ENCODE measurements around the gene PSD4. TPM values are rescaled to one million over a fixed set of nuclear protein-coding genes. Genes with fewer than 3 reads are reported as not detected.

The PSD4 gene
- total RNA-seq, 1 donor: 4.7 TPM

DNA sequence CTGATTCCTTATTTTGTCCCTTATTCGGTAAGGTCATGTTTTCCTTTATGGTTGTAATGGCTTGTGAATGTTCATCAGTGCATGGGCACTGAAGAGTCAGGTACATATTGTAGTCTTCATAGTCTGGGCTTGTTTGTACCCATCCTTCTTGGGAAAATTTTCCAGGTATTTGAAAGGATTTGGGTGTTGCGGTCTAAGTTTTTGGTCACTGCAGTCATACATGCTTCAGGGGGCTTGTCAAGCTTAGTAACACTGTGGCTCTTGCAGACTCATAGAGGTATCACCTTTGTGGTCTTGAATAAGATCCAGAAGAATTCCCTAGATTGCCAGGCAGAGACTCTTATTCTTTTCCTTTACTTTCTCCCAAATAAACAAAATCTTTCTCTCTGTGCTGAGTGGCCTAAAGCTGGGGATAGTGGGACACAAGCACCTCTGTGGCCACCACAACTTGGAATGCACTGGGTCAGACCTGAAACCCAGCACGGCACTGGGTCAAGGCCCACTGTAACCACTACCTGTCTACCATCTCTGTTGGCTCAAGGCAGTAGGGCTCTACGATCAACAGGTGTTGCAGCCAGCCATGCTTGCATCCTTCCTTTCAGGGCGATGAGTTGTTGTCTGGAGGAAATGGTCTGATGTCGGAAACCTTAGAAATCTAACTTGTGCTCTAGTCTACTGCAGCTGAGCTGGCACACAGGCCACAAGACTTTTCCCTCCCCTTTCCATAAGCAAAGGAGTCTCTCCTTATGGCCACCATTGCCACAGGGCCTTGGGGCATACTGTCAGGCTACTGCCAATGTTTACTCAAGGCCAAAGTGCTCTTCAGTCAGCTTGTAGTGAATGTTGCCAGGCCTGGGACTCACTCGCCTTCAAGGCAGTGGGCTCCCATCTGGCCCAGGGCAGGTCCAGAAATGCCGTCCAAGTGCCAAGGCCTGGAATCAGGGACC, 24.9 kb upstream of the PSD4 start:
- TF ChIP-seq, protein P1, sequence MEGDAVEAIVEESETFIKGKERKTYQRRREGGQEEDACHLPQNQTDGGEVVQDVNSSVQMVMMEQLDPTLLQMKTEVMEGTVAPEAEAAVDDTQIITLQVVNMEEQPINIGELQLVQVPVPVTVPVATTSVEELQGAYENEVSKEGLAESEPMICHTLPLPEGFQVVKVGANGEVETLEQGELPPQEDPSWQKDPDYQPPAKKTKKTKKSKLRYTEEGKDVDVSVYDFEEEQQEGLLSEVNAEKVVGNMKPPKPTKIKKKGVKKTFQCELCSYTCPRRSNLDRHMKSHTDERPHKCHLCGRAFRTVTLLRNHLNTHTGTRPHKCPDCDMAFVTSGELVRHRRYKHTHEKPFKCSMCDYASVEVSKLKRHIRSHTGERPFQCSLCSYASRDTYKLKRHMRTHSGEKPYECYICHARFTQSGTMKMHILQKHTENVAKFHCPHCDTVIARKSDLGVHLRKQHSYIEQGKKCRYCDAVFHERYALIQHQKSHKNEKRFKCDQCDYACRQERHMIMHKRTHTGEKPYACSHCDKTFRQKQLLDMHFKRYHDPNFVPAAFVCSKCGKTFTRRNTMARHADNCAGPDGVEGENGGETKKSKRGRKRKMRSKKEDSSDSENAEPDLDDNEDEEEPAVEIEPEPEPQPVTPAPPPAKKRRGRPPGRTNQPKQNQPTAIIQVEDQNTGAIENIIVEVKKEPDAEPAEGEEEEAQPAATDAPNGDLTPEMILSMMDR (IDR thresholded peaks at IDR 0.05; ENCODE audit: insufficient read depth, low read depth, low read length): no peak
- DNase-seq (ENCODE audit: low read depth): no peak

DNA sequence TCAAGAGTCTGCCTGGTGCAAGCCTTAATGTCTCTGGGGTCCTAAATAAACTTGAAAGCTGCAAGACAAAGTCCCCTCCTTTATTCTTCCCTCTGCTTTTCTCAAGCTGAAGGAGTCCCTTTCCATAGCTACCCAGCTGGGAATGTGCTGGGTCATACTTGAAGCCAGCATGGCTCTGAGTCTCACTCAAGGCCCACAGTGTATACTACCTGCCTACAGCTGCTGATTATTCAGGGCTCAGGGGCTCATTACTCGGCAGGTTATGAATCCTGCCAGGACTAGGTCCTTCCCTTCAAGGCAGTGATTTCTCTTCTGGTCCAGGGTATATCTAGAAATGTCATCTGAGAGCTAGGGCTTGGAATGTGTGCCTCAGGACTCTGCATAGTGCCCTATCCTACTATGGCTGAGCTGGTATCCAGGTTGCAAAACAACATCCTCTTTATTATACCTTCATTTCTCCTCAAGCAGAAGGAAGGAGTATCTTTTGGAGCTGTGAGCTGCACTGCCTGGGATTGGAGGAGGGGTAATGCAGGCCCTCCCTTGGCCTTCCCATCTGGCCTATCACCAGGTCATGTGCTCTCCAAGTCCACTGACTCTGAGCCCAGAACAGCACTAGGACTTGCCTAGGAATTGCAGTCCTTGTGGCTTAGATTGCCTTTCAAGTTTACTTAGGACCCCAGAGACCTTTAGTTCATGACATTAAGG, 24.1 kb upstream of the PSD4 start:
- DNase-seq (ENCODE audit: low read depth): no peak
- no peak overlapping the region for H3K4me3 ChIP-seq (ENCODE audit: low read depth, low read length)
- TF ChIP-seq, protein P1 (IDR thresholded peaks at IDR 0.05; ENCODE audit: insufficient read depth, low read depth, low read length): no peak

More for the DNA sequence above, 24.9 kb upstream of the PSD4 start:
- H3K4me3 ChIP-seq (ENCODE audit: low read depth, low read length): no peak overlapping the region

DNA sequence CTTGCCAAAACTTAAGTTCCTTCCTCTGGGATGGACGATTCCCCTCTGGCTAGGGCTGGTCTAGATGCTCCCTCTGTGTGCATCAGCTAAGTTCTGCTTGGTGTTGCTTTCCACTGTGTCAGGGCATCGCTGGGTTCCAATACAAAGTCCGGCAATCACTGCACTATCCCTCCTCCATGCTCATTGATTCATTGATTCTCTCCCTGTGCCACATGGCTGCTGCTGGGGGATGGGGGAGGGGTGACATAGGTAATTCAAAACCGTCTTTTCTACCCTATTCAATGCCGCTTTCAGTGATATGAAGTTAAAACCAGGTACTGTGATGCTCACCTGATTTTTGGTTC, 23.5 kb upstream of the PSD4 start:
- TF ChIP-seq, protein P1 (IDR thresholded peaks at IDR 0.05; ENCODE audit: insufficient read depth, low read depth, low read length): no peak
- DNase-seq (ENCODE audit: low read depth): no peak
- no peak overlapping the region for H3K4me3 ChIP-seq (ENCODE audit: low read depth, low read length)

DNA sequence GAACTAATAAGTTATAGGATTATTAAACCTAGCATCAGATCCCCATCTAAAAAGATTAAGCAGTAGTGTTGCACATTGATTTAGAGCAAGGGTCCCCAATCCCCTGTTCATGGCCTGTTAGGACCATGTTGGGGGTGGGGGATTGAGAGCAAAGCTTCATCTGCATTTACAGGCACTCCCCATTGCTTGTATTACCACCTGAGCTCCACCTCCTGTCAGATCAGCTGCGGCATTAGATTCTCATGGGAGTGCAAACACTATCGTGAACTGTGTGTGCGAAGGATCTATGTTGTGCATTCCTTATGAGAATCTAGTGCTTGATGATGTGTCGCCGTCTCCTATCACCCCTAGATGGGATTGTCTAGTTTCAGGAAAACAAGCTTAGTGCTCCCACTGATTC, 18.4 kb upstream of the PSD4 start:
- DNase-seq (ENCODE audit: low read depth): no peak
- TF ChIP-seq, protein P1 (IDR thresholded peaks at IDR 0.05; ENCODE audit: insufficient read depth, low read depth, low read length): no peak
- H3K4me3 ChIP-seq (ENCODE audit: low read depth, low read length): no peak overlapping the region

DNA sequence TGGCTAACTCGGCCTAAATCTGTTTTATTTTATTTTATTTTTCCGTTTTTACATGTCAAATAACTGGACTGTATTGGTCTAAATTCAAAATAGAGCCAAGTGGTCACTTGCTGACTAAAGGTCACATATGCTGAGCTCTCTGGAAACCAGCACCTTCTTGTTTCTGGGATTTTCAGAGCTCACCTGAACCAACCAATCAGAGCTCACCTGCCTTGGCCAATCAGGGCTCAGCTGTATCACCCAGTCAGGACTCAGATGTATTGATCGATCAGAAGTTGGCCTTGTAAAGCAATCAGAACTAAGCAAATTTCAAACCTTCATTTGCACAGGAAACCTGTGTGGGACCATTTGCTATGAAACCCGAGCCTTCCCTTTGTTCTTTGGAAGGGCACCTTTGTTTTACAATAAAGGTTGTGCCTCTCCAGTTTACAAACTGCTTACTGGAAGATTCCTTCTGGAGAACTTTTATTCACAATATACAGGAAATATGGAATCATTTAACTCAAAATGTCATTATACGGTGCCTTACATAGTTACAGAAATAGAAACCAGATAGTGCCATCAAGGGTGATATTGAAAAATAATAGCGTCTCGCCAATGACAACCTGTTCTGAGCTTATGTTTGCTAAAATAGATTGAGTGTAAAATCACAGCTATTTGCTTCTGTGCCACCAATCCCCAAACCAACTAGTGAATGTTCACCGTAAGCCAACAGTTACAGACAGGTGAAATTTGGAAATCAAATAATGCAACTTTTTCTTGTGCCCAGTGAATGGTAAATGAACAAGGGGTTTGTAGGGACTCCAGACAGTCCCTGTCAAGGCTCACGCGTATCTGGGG, 17.3 kb upstream of the PSD4 start:
- no peak for DNase-seq (ENCODE audit: low read depth)
- TF ChIP-seq, protein P1 (IDR thresholded peaks at IDR 0.05; ENCODE audit: insufficient read depth, low read depth, low read length): no peak
- H3K4me3 ChIP-seq (ENCODE audit: low read depth, low read length): no peak overlapping the region

DNA sequence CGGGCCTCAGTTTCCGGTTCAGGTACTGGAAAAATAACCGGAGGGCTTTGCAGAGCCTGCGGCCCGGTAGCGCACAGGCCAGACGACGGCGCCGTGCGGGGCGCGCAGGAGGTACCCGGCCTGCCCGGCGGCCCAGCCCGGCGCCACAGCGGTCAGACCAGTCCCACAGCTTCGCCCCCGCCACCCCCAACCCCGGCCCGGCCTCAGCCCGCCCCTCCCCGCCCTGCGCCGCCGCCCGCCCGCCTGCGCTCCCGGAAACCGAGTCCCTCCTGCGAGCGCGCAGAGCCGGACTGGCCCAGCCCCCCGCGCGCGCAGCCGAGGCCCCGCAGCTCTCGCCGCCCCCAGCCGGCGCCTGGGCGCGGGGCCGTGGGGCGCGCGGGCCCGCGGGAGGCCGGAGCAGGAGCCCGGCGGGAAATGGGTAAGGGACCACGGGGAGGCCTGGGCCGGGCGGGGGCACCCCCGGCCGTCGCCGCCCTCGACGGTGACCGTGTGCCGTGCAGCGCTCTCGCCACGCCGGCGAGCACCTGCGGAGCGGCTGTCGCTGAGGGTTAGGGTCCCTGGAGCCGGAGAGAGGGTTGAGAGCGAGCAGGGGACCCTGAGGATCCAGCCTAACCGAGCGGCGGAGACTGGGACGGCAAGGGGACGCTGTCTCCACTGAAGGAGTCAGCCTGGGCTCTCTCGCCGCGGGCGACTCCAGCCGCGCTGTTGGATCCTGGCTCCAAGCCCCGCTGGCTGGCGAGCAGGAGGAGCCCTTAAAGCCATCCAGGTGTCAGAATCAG, 16.5 kb upstream of the PSD4 start:
- no peak for DNase-seq (ENCODE audit: low read depth)
- TF ChIP-seq, protein P1 (IDR thresholded peaks at IDR 0.05; ENCODE audit: insufficient read depth, low read depth, low read length): no peak
- peak overlapping the region; percentile 18 for H3K4me3 ChIP-seq (ENCODE audit: low read depth, low read length)
